ENCODE measurements around the gene IGF1R.
A peak's percentile ranks its signal among the peaks of the same experiment; 100 is the strongest.

Gene IGF1R

DNA sequence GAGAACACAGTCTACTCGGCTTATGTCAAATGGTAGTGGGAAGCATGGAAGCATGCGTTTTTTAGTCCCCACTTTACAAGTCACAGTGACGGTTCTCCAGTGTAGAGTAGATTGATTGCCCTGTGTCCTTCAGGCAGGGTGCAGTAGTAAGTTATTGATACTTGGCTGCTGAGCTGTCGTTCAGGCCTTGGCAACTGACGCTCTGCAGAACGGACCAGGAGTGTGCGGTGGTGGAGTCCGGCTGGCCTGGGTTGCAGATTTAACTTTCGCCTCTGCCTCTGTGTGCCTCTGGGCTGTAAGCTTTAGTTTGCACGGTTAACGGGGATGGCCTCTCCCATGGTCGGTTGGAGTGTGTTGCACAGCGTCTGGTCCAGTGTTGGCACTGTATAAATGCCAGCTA, 58.6 kb downstream of the IGF1R start:
- no peak overlapping the region for H3K27ac ChIP-seq (ENCODE audit: poor library complexity, severe bottlenecking)
- H3K9me3 ChIP-seq (ENCODE audit: severe bottlenecking) = peaks cover 2% of the 10 kb centered on the region
- peaks cover 38% of the 10 kb centered on the region for H3K36me3 ChIP-seq (ENCODE audit: low read depth)
- no peaks in the 10 kb centered on the region for H3K27me3 ChIP-seq (ENCODE audit: insufficient read depth, poor library complexity, severe bottlenecking)
- no peak for DNase-seq (ENCODE audit: low spot score)
- no peak for ATAC-seq (ENCODE audit: low read depth)
- TF ChIP-seq, protein P1, sequence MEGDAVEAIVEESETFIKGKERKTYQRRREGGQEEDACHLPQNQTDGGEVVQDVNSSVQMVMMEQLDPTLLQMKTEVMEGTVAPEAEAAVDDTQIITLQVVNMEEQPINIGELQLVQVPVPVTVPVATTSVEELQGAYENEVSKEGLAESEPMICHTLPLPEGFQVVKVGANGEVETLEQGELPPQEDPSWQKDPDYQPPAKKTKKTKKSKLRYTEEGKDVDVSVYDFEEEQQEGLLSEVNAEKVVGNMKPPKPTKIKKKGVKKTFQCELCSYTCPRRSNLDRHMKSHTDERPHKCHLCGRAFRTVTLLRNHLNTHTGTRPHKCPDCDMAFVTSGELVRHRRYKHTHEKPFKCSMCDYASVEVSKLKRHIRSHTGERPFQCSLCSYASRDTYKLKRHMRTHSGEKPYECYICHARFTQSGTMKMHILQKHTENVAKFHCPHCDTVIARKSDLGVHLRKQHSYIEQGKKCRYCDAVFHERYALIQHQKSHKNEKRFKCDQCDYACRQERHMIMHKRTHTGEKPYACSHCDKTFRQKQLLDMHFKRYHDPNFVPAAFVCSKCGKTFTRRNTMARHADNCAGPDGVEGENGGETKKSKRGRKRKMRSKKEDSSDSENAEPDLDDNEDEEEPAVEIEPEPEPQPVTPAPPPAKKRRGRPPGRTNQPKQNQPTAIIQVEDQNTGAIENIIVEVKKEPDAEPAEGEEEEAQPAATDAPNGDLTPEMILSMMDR (IDR thresholded peaks at IDR 0.05; ENCODE audit: poor library complexity, severe bottlenecking) = no peak
- H3K4me1 ChIP-seq (ENCODE audit: insufficient read depth, poor library complexity, severe bottlenecking) = no peaks in the 10 kb centered on the region
- no peak overlapping the region for H3K4me3 ChIP-seq (ENCODE audit: severe bottlenecking)

DNA sequence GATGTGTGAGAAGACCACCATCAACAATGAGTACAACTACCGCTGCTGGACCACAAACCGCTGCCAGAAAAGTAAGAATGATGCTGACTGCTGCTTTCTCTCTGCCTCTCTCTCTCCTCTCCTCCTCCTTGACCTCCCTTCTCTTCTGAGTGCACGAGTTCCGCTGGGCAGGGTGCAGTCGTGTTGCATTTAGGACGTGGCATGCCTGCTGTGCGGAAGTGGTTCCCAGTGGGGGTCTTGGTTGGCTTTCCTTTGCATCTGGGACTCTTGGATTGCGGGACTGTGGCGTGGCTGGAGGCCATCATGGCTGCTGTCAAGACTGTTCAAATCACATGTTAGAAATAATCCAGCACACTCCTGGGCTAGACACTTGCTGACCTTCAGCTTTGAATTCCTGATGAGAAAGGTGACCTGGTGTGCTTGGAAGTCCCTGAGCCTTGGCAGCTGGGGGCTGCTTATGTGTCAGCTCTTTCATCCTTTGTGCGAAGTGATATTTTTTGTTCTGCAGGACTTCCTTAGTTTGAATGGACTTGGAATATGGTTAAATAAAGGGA, 59.8 kb downstream of the IGF1R start:
- TF ChIP-seq, protein P1 (IDR thresholded peaks at IDR 0.05; ENCODE audit: poor library complexity, severe bottlenecking) = no peak
- Histone ChIP-seq H3K9me3 (ENCODE audit: severe bottlenecking) (peaks cover 2% of the 10 kb centered on the region), H3K4me3 (ENCODE audit: severe bottlenecking) (no peak overlapping the region), H3K36me3 (ENCODE audit: low read depth) (peaks cover 39% of the 10 kb centered on the region), H3K4me1 (ENCODE audit: insufficient read depth, poor library complexity, severe bottlenecking) (peaks cover 4% of the 10 kb centered on the region), H3K27me3 (ENCODE audit: insufficient read depth, poor library complexity, severe bottlenecking) (no peaks in the 10 kb centered on the region), H3K27ac (ENCODE audit: poor library complexity, severe bottlenecking) (no peak overlapping the region)
- no peak for ATAC-seq (ENCODE audit: low read depth)
- DNase-seq (ENCODE audit: low spot score) = no peak

DNA sequence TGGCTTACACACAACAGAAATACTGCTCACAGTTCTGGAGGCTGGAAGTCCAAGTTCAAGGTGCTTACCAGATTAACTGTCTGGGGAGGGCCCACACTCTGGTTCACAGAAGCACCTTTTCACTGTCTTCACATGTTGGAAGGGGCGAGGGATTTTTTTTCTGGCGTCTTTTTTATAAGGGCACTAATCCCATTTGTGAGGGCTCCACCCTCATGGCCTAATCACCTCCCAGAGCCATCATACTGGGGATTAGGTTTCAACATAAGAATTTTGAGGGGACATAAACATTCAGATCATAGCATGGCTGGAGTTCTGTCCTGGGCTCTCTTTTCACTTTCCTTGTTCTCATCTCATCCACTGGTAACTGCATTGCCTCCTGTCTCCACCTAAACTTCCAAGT, 63.5 kb downstream of the IGF1R start:
- Histone ChIP-seq H3K36me3 (ENCODE audit: low read depth) (peaks cover 39% of the 10 kb centered on the region), H3K9me3 (ENCODE audit: severe bottlenecking) (peaks cover 2% of the 10 kb centered on the region), H3K4me3 (ENCODE audit: severe bottlenecking) (no peak overlapping the region), H3K4me1 (ENCODE audit: insufficient read depth, poor library complexity, severe bottlenecking) (peaks cover 11% of the 10 kb centered on the region), H3K27me3 (ENCODE audit: insufficient read depth, poor library complexity, severe bottlenecking) (no peaks in the 10 kb centered on the region), H3K27ac (ENCODE audit: poor library complexity, severe bottlenecking) (no peak overlapping the region)
- ATAC-seq (ENCODE audit: low read depth) (no peak), DNase-seq (ENCODE audit: low spot score) (no peak)
- TF ChIP-seq, protein P1 (IDR thresholded peaks at IDR 0.05; ENCODE audit: poor library complexity, severe bottlenecking) = no peak

DNA sequence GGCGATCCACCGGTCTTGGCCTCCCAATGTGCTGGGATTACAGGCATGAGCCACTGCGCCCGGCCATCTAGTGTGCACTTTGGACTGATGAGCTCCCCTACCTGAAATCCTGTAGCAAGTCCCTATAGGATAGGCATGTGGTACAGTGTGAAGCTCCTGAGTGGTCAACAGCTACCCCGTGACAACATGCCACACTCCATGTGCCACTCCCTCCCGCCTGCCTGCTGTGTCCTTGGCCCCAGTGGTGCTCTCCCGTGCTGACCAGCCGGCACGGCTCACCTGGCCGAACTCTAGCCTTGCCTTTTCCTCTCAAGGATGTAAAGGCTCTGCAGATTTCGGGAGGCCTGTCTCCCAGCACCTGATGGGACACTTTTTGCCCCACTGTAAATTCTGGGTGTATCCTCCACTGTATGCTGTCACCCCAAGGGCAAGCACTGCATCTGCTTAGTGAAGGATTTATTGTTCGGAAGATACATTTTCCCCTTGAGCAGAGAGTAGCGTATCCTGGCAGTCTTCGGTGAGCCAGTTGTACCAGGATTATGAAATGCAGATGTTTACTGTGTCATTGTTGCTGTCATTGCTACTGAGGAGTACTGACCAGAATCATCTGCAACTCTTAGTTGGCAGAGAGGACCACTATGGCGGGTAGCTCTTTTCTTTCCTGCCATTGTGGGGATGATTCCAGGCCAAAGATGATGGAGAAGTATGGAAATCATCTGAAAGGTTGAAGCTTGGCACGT, 64.7 kb downstream of the IGF1R start:
- ATAC-seq (ENCODE audit: low read depth) = no peak; the same call in 2 of the 3 replicates
- Histone ChIP-seq H3K36me3 (ENCODE audit: low read depth) (peaks cover 31% of the 10 kb centered on the region), H3K4me3 (ENCODE audit: severe bottlenecking) (no peak overlapping the region), H3K27ac (ENCODE audit: poor library complexity, severe bottlenecking) (peak overlapping the region; percentile 32), H3K9me3 (ENCODE audit: severe bottlenecking) (peaks cover 2% of the 10 kb centered on the region), H3K4me1 (ENCODE audit: insufficient read depth, poor library complexity, severe bottlenecking) (peaks cover 11% of the 10 kb centered on the region), H3K27me3 (ENCODE audit: insufficient read depth, poor library complexity, severe bottlenecking) (no peaks in the 10 kb centered on the region)
- no peak for DNase-seq (ENCODE audit: low spot score)
- TF ChIP-seq, protein P1 (IDR thresholded peaks at IDR 0.05; ENCODE audit: poor library complexity, severe bottlenecking) = no peak

DNA sequence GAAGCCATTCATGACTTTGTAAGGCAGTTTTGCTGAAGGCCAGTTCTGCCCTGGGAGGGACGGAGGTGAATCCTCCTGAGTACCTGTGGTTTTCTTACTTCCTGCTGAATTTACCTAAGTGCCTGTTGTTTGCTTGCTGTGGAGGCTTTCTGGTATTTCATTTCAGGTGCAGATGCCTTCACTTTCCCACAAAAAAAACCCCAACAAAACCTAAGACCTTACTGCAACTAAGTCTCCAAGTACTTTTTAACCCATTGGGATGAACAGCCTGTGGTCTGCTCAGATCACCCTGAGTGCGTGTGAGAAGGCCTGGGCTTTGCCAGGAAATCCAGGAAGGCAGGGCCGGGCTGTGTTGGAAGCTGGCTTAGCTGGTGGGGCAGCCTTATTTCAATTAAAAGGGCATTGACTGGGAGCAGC, 65.3 kb downstream of the IGF1R start:
- Histone ChIP-seq H3K4me3 (ENCODE audit: severe bottlenecking) (no peak overlapping the region), H3K36me3 (ENCODE audit: low read depth) (peaks cover 26% of the 10 kb centered on the region), H3K9me3 (ENCODE audit: severe bottlenecking) (peaks cover 2% of the 10 kb centered on the region), H3K4me1 (ENCODE audit: insufficient read depth, poor library complexity, severe bottlenecking) (peaks cover 11% of the 10 kb centered on the region), H3K27me3 (ENCODE audit: insufficient read depth, poor library complexity, severe bottlenecking) (no peaks in the 10 kb centered on the region), H3K27ac (ENCODE audit: poor library complexity, severe bottlenecking) (peak overlapping the region; percentile 32)
- TF ChIP-seq, protein P1 (IDR thresholded peaks at IDR 0.05; ENCODE audit: poor library complexity, severe bottlenecking) = no peak
- DNase-seq (ENCODE audit: low spot score) = no peak
- peak; percentile 71 for ATAC-seq (ENCODE audit: low read depth)
